ENCODE results near the gene AATK. TPM values are rescaled to one million over a fixed set of nuclear protein-coding genes. Genes with fewer than 3 reads are reported as not detected.

AATK gene
- total and polyA plus RNA-seq, 2 of the 13 experiments (the other 11 are each of a cell fraction or from before 2014, with no cell fraction given): 2.9 to 8.4 TPM

DNA sequence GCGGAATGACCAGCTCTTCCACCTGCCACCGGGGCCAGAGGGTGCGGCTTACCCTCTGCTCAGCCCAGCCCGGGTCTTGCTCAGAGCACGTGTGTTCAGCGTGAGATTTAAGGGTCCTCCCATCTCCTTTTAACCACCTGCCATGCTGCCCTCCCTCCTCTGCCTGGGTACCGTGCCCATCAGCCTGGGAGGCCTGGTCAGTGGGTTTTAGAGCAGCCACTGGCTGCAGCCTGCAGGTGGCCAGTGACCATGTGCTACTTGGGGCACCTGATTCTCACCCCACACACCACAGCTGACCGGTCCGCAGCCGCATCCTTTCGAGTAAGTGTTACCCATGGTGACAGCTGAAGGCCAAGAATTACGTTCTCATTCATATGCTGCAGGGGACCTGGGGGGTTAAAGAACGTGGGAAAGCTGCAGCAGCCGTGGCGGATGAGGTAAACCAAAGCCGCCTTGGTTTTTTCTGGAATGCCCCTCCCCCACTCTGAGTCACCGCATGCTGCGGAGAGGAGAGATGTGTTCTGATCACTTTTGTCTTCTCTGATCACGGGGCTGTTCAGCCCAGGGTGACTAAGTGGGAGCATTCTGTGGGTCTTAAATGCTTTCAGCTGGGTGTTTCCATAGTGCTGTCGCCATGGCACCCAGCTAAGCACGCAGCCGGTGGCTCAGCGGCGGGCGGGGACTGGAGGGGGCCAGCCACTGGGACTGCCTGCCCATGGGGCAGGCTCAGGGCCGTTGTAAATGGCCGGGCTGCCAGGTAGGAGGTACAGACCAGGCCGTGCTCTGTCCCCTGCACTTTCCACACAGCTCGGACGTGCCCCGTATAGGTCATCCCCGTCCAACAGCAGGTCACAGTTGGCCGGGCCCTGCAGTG lies 71.3 kb downstream of the AATK start (continued):
- TF ChIP-seq, protein P1, sequence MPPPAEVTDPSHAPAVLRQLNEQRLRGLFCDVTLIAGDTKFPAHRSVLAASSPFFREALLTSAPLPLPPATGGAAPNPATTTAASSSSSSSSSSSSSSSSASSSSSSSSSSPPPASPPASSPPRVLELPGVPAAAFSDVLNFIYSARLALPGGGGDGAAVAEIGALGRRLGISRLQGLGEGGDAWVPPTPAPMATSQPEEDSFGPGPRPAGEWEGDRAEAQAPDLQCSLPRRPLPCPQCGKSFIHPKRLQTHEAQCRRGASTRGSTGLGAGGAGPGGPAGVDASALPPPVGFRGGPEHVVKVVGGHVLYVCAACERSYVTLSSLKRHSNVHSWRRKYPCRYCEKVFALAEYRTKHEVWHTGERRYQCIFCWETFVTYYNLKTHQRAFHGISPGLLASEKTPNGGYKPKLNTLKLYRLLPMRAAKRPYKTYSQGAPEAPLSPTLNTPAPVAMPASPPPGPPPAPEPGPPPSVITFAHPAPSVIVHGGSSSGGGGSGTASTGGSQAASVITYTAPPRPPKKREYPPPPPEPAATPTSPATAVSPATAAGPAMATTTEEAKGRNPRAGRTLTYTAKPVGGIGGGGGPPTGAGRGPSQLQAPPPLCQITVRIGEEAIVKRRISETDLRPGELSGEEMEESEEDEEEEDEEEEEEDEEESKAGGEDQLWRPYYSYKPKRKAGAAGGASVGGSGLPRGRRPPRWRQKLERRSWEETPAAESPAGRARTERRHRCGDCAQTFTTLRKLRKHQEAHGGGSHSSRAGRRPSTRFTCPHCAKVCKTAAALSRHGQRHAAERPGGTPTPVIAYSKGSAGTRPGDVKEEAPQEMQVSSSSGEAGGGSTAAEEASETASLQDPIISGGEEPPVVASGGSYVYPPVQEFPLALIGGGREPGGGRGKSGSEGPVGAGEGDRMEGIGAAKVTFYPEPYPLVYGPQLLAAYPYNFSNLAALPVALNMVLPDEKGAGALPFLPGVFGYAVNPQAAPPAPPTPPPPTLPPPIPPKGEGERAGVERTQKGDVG (CRISPR knock-in tag; IDR thresholded peaks at IDR 0.05; ENCODE audit: borderline replicate concordance): 0 out of 2 replicates have a peak, but pooled peaks have one; percentile 20

DNA sequence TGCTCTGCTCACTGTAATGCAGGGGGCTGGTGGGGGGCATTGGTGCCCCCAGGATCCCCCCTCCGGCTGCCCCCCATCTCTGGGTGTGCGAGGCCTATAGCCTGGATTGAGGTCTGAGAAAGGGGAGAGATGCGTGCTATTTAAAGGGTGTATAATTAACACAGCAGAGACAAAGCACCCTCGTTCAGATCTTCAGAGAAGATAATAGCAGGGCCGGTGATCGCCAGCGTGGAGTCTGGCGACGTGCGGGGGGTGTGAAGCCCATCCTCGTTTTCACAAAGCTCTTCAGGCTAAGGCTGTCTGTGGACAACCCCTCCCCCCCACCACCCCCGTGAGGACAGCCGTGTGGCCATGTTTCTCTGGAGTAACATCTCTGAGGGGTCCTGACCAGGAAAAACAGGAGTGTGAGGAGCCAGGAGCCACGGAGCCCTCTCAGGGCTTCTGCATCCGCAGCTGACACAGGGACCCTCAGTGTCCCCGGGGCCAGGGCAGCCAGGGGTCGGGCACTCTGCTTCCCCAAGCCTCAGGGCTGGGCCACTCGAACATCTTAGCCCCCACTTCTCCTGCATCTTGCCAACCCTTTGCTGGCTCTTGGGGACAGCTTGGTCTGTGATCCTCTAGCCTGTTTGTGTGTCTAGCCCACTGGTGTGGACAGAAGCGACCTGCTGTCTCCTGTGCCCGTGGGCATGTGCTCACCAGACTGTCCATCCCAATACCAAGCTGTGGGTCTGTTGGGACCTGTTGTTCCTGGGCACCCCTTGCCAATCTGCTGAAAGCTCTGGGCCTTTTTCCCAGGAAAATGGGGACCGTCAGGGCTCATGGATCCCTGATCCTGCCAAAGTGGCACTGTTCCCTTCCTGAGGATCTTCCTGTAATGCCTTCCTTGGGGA lies 72.2 kb downstream of the AATK start:
- FAIRE-seq (no peak), DNase-seq (ENCODE audit: low spot score) (no peak), ATAC-seq (no peak)
- TF ChIP-seq ZFX (CRISPR knock-in tag; IDR thresholded peaks at IDR 0.05; ENCODE audit: low read depth) (0 out of 2 replicates have a peak, but pooled peaks have one; percentile 3), ZBTB7A (CRISPR knock-in tag; IDR thresholded peaks at IDR 0.05) (no peak)
- Histone ChIP-seq H2AFZ (ENCODE audit: low read length) (no peak overlapping the region), H3K36me3 (replicated peaks in 1 of 2; ENCODE audit: control insufficient read depth in 1 of 2, insufficient read depth in 2 of 2, low read length in 2 of 2) (peaks cover 0 to 4% of the 10 kb centered on the region in 2 experiments; a peak in 1 of 5 replicates), H3K27ac (ENCODE audit: extremely low read length, insufficient read depth, low read length) (no peak overlapping the region), H3K9ac (ENCODE audit: insufficient read depth, low read depth, low read length) (peak overlapping the region; percentile 16; the same call in 1 of the 2 replicates), H3K4me1 (ENCODE audit: insufficient read depth, low read length) (peaks cover 49% of the 10 kb centered on the region), H3K79me2 (ENCODE audit: insufficient read depth, low read length) (no peaks in the 10 kb centered on the region), H4K20me1 (ENCODE audit: insufficient read depth, low read length) (no peaks in the 10 kb centered on the region), H3K4me2 (ENCODE audit: low read depth, low read length) (no peak overlapping the region), H3K4me3 (replicated peaks in 1 of 3; ENCODE audit: insufficient read depth in 1 of 3, low read depth in 2 of 3, low read length in 3 of 3) (no peak overlapping the region), H3K9me3 (ENCODE audit: low read length) (no peaks in the 10 kb centered on the region), H3K27me3 (ENCODE audit: control insufficient read depth in 1 of 2, insufficient read depth in 2 of 2, low read length in 2 of 2) (no peaks in the 10 kb centered on the region)
- 91% methylated on average over 18 of the region's 21 CpGs for WGBS (ENCODE audit: low lambda C conversion rate)
- intact Hi-C loops (cut with micrococcal nuclease; ENCODE audit: unreplicated experiment) (no loop called here), in situ Hi-C loops (cut with HindIII; ENCODE audit: extremely low pct_ligation_motif_present, low pct_unique_long_range_greater_than_20kb) (no loop called here)
- BruUV-seq (replicated peaks): no TSS peak
- POLR2A ChIA-PET: interaction anchor here (1.1 to 2.4 kb wide), 5 partner anchors 10 to 103 kb away, joined by 4 to 19 read pairs (median 5); partner anchors contain the start of gene CHMP6
- CTCF ChIA-PET (ENCODE audit: low intra/inter-chr PET ratio, low total read pairs): no interaction called here

All from HepG2 (cell line).